Activated T-helper 17 cell treated with anti-CD3 and anti-CD28 coated beads, Interleukin-2, amount 50 U/mL, for 72 hours (primary cell): ENCODE measurements around the gene GLB1L2. TPM values are rescaled to one million over a fixed set of nuclear protein-coding genes. Genes with fewer than 3 reads are reported as not detected.
"Not testable (repeated sequence)": the region's sequence is repeated elsewhere in the genome, so short reads cannot be mapped to it uniquely, and the experiment has no call there.

Source experiments
- ATAC-seq: fragments of 150-1000 bp; cut with Tn5 transposase; replicated peaks from 2 replicates; pipeline ENCODE4 v1.10.0; 2021; ENCODE audit warnings: mild to moderate bottlenecking, moderate library complexity
- H3K27ac Mint-ChIP-seq: one replicate; pipeline ENCODE4 v1.8.0; 2022; ENCODE audit warnings: mixed read lengths
- H3K27me3 Mint-ChIP-seq: one replicate; pipeline ENCODE4 v1.8.0; 2022; ENCODE audit warnings: mixed read lengths
- H3K36me3 Mint-ChIP-seq: one replicate; pipeline ENCODE4 v1.8.0; 2022; ENCODE audit warnings: low read depth, mild to moderate bottlenecking, mixed read lengths
- H3K4me1 Mint-ChIP-seq: one replicate; pipeline ENCODE4 v1.8.0; 2022; ENCODE audit warnings: mixed read lengths
- H3K4me3 Mint-ChIP-seq: one replicate; pipeline ENCODE4 v1.8.0; 2022; ENCODE audit warnings: mild to moderate bottlenecking, mixed read lengths
- H3K9me3 Mint-ChIP-seq: one replicate; pipeline ENCODE4 v1.8.0; 2022; ENCODE audit warnings: mixed read lengths
- total RNA-seq, 2 donors: library from RNA; stranded (reverse); gene quantifications; one replicate each; pipeline ENCODE4 v1.2.3, GENCODE V29; 2022

GLB1L2 gene
- total RNA-seq, 2 donors from 2014 or later = 2.0 to 4.0 TPM

DNA sequence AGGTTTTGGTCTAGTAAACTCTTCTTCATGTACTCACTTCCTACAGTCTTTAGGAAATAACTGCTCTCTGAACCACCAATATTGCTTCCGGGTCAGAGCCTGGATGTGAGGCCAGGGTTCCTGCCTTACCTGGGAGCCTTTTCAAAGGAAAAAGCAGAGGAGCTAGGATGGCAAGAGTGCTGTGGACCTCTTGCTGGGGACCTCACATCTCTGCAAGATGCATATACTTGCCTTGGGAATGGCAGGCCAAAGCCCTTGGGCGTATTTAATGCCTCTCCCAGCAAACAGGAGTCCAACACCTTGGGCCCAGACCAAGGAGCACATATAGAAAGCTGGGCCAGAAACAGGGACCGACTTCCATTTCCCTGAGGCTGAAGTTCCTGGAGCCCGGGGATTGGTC, 5.3 kb downstream of the GLB1L2 start:
- no peak overlapping the region for H3K4me3 Mint-ChIP-seq
- no peaks in the 10 kb centered on the region for H3K27me3 Mint-ChIP-seq
- no peak for ATAC-seq
- no peaks in the 10 kb centered on the region for H3K4me1 Mint-ChIP-seq
- no peaks in the 10 kb centered on the region for H3K36me3 Mint-ChIP-seq
- H3K27ac Mint-ChIP-seq = no peak overlapping the region
- H3K9me3 Mint-ChIP-seq = no peaks in the 10 kb centered on the region

GRCh38 chr11:134338068-134338467, 6.3 kb downstream of the GLB1L2 start:
- Mint-ChIP-seq H3K36me3 (no peaks in the 10 kb centered on the region), H3K4me1 (no peaks in the 10 kb centered on the region), H3K27me3 (no peaks in the 10 kb centered on the region), H3K4me3 (no peak overlapping the region), H3K27ac (no peak overlapping the region), H3K9me3 (no peaks in the 10 kb centered on the region)
- ATAC-seq = no peak

DNA sequence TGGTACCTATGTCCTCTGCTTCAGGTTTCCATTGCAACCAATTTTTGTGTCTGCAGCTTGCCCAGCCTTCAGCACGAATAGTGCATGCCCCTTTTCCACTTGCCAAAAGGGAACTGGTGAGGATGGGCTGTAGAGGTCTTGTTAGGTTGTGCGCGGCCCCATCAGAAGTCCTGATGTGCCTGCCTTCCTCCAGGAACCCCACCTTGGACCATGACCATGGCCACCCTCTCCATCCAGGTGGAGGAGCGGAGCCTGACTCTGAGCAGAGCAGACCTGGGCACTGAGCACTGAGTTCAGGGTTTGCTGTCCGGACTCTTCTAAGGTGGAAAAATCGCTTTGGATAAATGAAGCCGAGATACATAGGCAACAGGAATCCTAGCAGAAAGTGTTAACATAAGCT, 6.9 kb downstream of the GLB1L2 start:
- no peaks in the 10 kb centered on the region for H3K9me3 Mint-ChIP-seq
- no peak overlapping the region for H3K4me3 Mint-ChIP-seq
- H3K27me3 Mint-ChIP-seq = no peaks in the 10 kb centered on the region
- no peaks in the 10 kb centered on the region for H3K4me1 Mint-ChIP-seq
- no peak overlapping the region for H3K27ac Mint-ChIP-seq
- no peaks in the 10 kb centered on the region for H3K36me3 Mint-ChIP-seq
- no peak for ATAC-seq

DNA sequence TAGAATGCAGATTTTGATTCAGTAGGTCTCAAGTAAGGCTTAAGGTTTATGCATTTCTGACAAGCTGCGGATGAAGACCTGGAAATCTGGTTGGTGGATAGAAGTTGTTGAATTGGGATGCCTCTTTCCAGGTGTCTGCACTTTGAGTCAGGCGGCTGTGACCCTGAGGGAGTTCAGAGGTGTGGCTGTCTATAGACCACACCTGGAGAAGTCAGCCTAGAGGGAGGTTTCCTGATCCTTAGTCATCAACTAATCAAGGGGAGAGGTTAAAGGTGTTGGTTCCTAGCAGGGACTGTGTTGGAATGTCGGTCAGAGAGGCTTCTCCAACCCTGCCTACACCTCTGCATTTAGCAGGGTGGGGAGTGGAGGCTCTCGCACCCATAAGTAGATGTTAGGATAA, 8.0 kb downstream of the GLB1L2 start:
- Mint-ChIP-seq H3K27ac (no peak overlapping the region), H3K9me3 (no peaks in the 10 kb centered on the region), H3K4me3 (no peak overlapping the region), H3K27me3 (no peaks in the 10 kb centered on the region), H3K4me1 (no peaks in the 10 kb centered on the region), H3K36me3 (no peaks in the 10 kb centered on the region)
- ATAC-seq = no peak

- H3K27ac Mint-ChIP-seq = no peak overlapping the region
- ATAC-seq = no peak
- no peaks in the 10 kb centered on the region for H3K4me1 Mint-ChIP-seq
- no peaks in the 10 kb centered on the region for H3K27me3 Mint-ChIP-seq
- H3K9me3 Mint-ChIP-seq = no peaks in the 10 kb centered on the region
- no peaks in the 10 kb centered on the region for H3K36me3 Mint-ChIP-seq
- H3K4me3 Mint-ChIP-seq = no peak overlapping the region
Observed at GRCh38 chr11:134340354-134340964, 8.7 kb downstream of the GLB1L2 start.

GRCh38 chr11:134341805-134342571, 10.2 kb downstream of the GLB1L2 start:
- Mint-ChIP-seq H3K9me3 (no peaks in the 10 kb centered on the region), H3K27me3 (no peaks in the 10 kb centered on the region), H3K36me3 (no peaks in the 10 kb centered on the region), H3K4me3 (no peak overlapping the region), H3K27ac (no peak overlapping the region), H3K4me1 (no peaks in the 10 kb centered on the region)
- ATAC-seq = no peak

GRCh38 chr11:134342572-134343340, 11.0 kb downstream of the GLB1L2 start:
- no peaks in the 10 kb centered on the region for H3K4me1 Mint-ChIP-seq
- H3K27me3 Mint-ChIP-seq = no peaks in the 10 kb centered on the region
- no peaks in the 10 kb centered on the region for H3K36me3 Mint-ChIP-seq
- no peak overlapping the region for H3K27ac Mint-ChIP-seq
- H3K4me3 Mint-ChIP-seq = no peak overlapping the region
- no peaks in the 10 kb centered on the region for H3K9me3 Mint-ChIP-seq
- ATAC-seq = no peak

DNA sequence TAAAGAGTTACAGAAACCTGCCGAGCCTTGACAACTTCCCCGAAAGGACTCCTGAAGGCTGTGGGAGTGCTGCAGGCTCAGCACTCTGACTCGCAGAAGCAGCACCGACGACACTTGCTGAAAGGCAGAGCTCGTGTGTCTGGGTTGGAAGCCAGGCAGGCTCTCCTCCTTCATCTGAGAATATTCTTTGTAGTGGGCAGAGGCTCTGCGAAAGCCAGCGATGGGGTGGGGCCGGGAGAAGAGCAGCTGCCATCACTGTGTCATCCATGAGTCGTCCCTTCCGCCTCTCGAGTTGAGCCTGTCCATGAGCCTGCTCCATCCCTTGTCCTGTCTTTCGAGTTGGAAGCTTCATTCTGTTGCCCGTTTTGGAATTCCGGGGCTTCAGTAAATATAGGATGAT, 11.9 kb downstream of the GLB1L2 start:
- H3K4me1 Mint-ChIP-seq = no peaks in the 10 kb centered on the region
- ATAC-seq = no peak
- no peak overlapping the region for H3K4me3 Mint-ChIP-seq
- H3K27ac Mint-ChIP-seq = no peak overlapping the region
- H3K27me3 Mint-ChIP-seq = no peaks in the 10 kb centered on the region
- no peaks in the 10 kb centered on the region for H3K9me3 Mint-ChIP-seq
- no peaks in the 10 kb centered on the region for H3K36me3 Mint-ChIP-seq

GRCh38 chr11:134344497-134345236, 12.9 kb downstream of the GLB1L2 start:
- H3K27ac Mint-ChIP-seq, H3K4me3 Mint-ChIP-seq, H3K27me3 Mint-ChIP-seq, H3K36me3 Mint-ChIP-seq, H3K4me1 Mint-ChIP-seq, H3K9me3 Mint-ChIP-seq, ATAC-seq: not testable (repeated sequence)

DNA sequence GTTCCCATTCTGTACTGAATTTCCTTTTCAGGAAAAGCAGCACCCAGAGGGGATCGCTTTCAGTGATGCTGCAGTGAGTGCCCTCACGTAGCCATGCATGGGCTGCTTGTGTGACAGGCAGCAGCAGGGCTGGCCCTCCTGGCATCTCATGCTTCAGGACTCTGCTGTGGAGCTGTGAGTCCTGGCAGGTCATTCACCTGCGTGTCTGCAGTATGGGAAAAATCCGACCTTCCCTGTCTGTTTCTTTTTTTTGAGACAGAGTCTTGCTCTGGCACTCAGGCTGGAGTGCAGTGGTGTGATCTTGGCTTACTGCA, 13.4 kb downstream of the GLB1L2 start:
- H3K4me3 Mint-ChIP-seq = no peak overlapping the region
- no peak for ATAC-seq
- H3K27me3 Mint-ChIP-seq = no peaks in the 10 kb centered on the region
- no peak overlapping the region for H3K27ac Mint-ChIP-seq
- no peaks in the 10 kb centered on the region for H3K9me3 Mint-ChIP-seq
- no peaks in the 10 kb centered on the region for H3K36me3 Mint-ChIP-seq
- peaks cover 10% of the 10 kb centered on the region for H3K4me1 Mint-ChIP-seq

GRCh38 chr11:134346101-134346975, 14.6 kb downstream of the GLB1L2 start:
- no peak for ATAC-seq
- Mint-ChIP-seq H3K4me1 (peaks cover 14% of the 10 kb centered on the region), H3K9me3 (no peaks in the 10 kb centered on the region), H3K27me3 (no peaks in the 10 kb centered on the region), H3K4me3 (no peak overlapping the region), H3K36me3 (no peaks in the 10 kb centered on the region), H3K27ac (no peak overlapping the region)

GRCh38 chr11:134346976-134347350, 15.2 kb downstream of the GLB1L2 start:
- Mint-ChIP-seq H3K4me1 (peaks cover 14% of the 10 kb centered on the region), H3K4me3 (no peak overlapping the region), H3K9me3 (no peaks in the 10 kb centered on the region), H3K27ac (no peak overlapping the region), H3K36me3 (no peaks in the 10 kb centered on the region), H3K27me3 (no peaks in the 10 kb centered on the region)
- no peak for ATAC-seq

DNA sequence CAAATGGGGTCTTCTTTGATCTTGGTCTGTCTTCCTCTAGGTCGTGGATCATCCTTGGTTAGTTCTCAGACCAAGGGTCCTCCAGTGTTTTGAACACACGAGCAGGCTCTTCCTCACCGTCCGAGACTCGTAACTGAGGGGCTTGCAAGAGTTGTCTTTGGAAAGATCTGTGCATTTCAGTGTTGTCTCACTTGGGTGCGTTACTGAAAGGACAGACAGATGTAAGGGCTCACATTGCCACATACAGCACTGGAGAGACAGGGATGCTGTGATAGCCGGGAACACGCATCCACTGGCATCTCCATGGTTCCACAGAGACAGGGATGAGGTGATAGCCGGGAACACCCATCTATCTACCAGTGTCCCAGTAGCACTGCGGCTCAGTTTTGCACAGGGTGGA, 15.7 kb downstream of the GLB1L2 start:
- Mint-ChIP-seq H3K27me3 (no peaks in the 10 kb centered on the region), H3K27ac (no peak overlapping the region), H3K4me3 (no peak overlapping the region), H3K9me3 (no peaks in the 10 kb centered on the region), H3K4me1 (peaks cover 14% of the 10 kb centered on the region), H3K36me3 (no peaks in the 10 kb centered on the region)
- no peak for ATAC-seq
